ENCODE measurements around the gene SLC23A1.

SLC23A1 gene

DNA sequence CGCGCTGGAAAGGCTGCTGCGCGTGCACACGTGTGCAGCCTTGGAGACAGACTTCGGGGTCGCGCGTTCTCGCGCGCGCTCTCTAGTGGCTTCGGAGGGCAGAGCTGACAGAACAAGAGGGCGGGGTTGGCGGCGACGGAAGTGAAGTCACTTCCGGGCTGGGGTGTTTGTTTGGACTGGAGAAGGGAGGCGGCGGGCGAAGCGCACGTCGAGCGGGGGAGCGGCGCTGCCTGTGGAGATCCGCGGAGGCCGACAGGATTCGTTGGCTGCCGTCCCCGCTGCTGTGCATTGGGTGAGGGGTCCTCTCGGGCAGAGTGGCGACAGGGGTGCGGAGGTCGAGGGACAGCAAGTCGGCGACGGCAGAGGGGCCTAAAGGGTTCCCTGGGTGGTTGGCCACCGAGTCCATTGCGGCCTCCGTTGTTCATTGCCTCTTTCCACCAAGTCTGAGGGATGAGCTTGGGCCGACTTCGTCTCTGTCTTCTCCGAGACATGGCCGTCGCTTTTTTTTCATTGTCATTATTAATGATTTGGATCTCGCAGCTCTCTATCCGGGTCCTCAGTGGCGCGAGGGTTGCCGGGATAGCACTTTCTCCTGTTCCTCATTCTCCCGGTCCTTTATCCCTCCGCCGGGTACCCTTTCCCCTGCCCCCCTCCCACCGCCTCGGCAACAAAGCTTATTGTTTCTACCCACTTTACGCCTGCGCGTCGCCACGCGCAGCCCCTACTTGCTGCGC, 41.2 kb downstream of the SLC23A1 start, which contains the start of gene PAIP2 (continued):
- TF ChIP-seq ZSCAN16 (tag by site-specific recombination; IDR thresholded peaks at IDR 0.05) (peak; percentile 77; the same call in 1 of the 2 replicates), MEIS1 (CRISPR knock-in tag; IDR thresholded peaks at IDR 0.05; ENCODE audit: borderline replicate concordance) (no peak), ZNF114 (tag by site-specific recombination; IDR thresholded peaks at IDR 0.05) (no peak), YY2 (tag by site-specific recombination; IDR thresholded peaks at IDR 0.05) (peak; percentile 76), BCL11B (tag by site-specific recombination; IDR thresholded peaks at IDR 0.05; ENCODE audit: low read depth) (no peak), ZNF76 (tag by site-specific recombination; IDR thresholded peaks at IDR 0.05; ENCODE audit: borderline replicate concordance, low read depth) (peak; percentile 90), ZNF555 (tag by site-specific recombination; conservative IDR thresholded peaks at IDR 0.05) (no peak), IKZF3 (tag by site-specific recombination; IDR thresholded peaks at IDR 0.05) (peak; percentile 99), ZNF2 (tag by site-specific recombination; IDR thresholded peaks at IDR 0.05) (peak; percentile 98), ZNF621 (tag by site-specific recombination; IDR thresholded peaks at IDR 0.05) (no peak), ZNF548 (tag by site-specific recombination; IDR thresholded peaks at IDR 0.05) (0 out of 2 replicates have a peak, but pooled peaks have one; percentile 27), ZNF843 (tag by site-specific recombination; IDR thresholded peaks at IDR 0.05) (peak; percentile 93), HOXC10 (CRISPR knock-in tag; IDR thresholded peaks at IDR 0.05) (0 out of 2 replicates have a peak, but pooled peaks have one; percentile 69), ZNF571 (tag by site-specific recombination; IDR thresholded peaks at IDR 0.05) (no peak), ZNF211 (tag by site-specific recombination; IDR thresholded peaks at IDR 0.05; ENCODE audit: low read depth) (no peak), ZNF214 (tag by site-specific recombination; IDR thresholded peaks at IDR 0.05; ENCODE audit: borderline replicate concordance) (no peak), ZNF768 (tag by site-specific recombination; IDR thresholded peaks at IDR 0.05) (no peak; the same call in 1 of the 2 replicates), ZFP37 (tag by site-specific recombination; IDR thresholded peaks at IDR 0.05) (peak; percentile 95), ZNF16 (tag by site-specific recombination; IDR thresholded peaks at IDR 0.05; ENCODE audit: low read depth) (no peak), ZNF654 (tag by site-specific recombination; IDR thresholded peaks at IDR 0.05; ENCODE audit: low read depth) (no peak), ZNF157 (tag by site-specific recombination; IDR thresholded peaks at IDR 0.05) (0 out of 2 replicates have a peak, but pooled peaks have one; percentile 10), ZNF776 (tag by site-specific recombination; IDR thresholded peaks at IDR 0.05; ENCODE audit: borderline replicate concordance) (no peak), MZF1 (tag by site-specific recombination; IDR thresholded peaks at IDR 0.05; ENCODE audit: borderline replicate concordance) (peak; percentile 84; the same call in 1 of the 2 replicates), ZNF280D (tag by site-specific recombination; IDR thresholded peaks at IDR 0.05) (peak; percentile 90)
- TF ChIP-seq, protein P1, sequence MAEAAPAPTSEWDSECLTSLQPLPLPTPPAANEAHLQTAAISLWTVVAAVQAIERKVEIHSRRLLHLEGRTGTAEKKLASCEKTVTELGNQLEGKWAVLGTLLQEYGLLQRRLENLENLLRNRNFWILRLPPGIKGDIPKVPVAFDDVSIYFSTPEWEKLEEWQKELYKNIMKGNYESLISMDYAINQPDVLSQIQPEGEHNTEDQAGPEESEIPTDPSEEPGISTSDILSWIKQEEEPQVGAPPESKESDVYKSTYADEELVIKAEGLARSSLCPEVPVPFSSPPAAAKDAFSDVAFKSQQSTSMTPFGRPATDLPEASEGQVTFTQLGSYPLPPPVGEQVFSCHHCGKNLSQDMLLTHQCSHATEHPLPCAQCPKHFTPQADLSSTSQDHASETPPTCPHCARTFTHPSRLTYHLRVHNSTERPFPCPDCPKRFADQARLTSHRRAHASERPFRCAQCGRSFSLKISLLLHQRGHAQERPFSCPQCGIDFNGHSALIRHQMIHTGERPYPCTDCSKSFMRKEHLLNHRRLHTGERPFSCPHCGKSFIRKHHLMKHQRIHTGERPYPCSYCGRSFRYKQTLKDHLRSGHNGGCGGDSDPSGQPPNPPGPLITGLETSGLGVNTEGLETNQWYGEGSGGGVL (tag by site-specific recombination; IDR thresholded peaks at IDR 0.05), result peak; percentile 69
- TF ChIP-seq, protein P2, sequence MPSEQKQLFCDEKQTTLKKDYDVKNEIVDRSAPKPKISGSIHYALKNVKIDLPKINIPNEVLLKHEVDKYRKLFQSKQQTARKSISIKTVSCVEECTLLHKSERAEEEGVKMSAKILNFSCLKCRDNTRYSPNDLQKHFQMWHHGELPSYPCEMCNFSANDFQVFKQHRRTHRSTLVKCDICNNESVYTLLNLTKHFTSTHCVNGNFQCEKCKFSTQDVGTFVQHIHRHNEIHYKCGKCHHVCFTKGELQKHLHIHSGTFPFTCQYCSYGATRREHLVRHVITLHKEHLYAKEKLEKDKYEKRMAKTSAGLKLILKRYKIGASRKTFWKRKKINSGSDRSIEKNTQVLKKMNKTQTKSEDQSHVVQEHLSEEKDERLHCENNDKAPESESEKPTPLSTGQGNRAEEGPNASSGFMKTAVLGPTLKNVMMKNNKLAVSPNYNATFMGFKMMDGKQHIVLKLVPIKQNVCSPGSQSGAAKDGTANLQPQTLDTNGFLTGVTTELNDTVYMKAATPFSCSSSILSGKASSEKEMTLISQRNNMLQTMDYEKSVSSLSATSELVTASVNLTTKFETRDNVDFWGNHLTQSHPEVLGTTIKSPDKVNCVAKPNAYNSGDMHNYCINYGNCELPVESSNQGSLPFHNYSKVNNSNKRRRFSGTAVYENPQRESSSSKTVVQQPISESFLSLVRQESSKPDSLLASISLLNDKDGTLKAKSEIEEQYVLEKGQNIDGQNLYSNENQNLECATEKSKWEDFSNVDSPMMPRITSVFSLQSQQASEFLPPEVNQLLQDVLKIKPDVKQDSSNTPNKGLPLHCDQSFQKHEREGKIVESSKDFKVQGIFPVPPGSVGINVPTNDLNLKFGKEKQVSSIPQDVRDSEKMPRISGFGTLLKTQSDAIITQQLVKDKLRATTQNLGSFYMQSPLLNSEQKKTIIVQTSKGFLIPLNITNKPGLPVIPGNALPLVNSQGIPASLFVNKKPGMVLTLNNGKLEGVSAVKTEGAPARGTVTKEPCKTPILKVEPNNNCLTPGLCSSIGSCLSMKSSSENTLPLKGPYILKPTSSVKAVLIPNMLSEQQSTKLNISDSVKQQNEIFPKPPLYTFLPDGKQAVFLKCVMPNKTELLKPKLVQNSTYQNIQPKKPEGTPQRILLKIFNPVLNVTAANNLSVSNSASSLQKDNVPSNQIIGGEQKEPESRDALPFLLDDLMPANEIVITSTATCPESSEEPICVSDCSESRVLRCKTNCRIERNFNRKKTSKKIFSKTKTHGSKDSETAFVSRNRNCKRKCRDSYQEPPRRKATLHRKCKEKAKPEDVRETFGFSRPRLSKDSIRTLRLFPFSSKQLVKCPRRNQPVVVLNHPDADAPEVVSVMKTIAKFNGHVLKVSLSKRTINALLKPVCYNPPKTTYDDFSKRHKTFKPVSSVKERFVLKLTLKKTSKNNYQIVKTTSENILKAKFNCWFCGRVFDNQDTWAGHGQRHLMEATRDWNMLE (tag by site-specific recombination; conservative IDR thresholded peaks at IDR 0.05; ENCODE audit: low read depth), result peak; percentile 67
- TF ChIP-seq, protein P3, sequence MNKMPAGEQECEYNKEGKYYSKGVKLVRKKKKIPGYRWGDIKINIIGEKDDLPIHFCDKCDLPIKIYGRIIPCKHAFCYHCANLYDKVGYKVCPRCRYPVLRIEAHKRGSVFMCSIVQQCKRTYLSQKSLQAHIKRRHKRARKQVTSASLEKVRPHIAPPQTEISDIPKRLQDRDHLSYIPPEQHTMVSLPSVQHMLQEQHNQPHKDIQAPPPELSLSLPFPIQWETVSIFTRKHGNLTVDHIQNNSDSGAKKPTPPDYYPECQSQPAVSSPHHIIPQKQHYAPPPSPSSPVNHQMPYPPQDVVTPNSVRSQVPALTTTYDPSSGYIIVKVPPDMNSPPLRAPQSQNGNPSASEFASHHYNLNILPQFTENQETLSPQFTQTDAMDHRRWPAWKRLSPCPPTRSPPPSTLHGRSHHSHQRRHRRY (tag by site-specific recombination; IDR thresholded peaks at IDR 0.05), result 0 out of 2 replicates have a peak, but pooled peaks have one; percentile 82
